A549 (cell line): Measurements from ENCODE around the gene ACACA. TPM values are rescaled to one million over a fixed set of nuclear protein-coding genes. Genes with fewer than 3 reads are reported as not detected.

ENCODE experiments used
- ATAC-seq, 2 experiments: fragments of 200-7000 bp in 1 of 2; fragments of >200 bp in 1 of 2; cut with Nextera tagmentation in 1 of 2; cut with Tn5 transposase in 1 of 2; 3 replicates each; pipeline versions ENCODE4 v1.8.0 to v1.9.1; 2018 to 2020; ENCODE audit warnings: mild to moderate bottlenecking in 1 of 2, moderate library complexity in 1 of 2
- CTCF ChIA-PET: fragments of 300-600 bp; sonication (Branson Sonifier 250); formaldehyde crosslinking; extraction: SDS; loops from one replicate; lab custom pipeline; 2021; ENCODE audit warnings: antibody characterized with exemption, inconsistent platforms; lab: Yijun Ruan, JAX
- POLR2A ChIA-PET: fragments of 350-600 bp; formaldehyde crosslinking; extraction: SDS; loops from one replicate; lab custom pipeline; 2021; ENCODE audit warnings: antibody characterized with exemption, inconsistent platforms; lab: Yijun Ruan, JAX
- DNase-seq, 2 experiments: peaks; one replicate each; pipeline versions ENCODE4 v3.0.0 to v3.0.0-alpha.2; 2011 to 2016; ENCODE audit warnings: low read depth in 1 of 2, low spot score in 1 of 2
- FAIRE-seq: peaks from 2 replicates; lab custom pipeline; 2011; peaks lifted over from hg19 to GRCh38; lab: Jason Lieb, UNC
- H3K27ac ChIP-seq, 2 experiments: fragments of >200 bp; sonication (Bioruptor Twin); formaldehyde crosslinking; 3 replicates each; pipeline ENCODE4 v1.5.1; 2016 to 2017
- H3K4me1 ChIP-seq: fragments of >200 bp; sonication (Bioruptor Twin); formaldehyde crosslinking; 3 replicates; pipeline ENCODE4 v1.6.1; 2016
- H3K4me2 ChIP-seq: fragments of >200 bp; sonication (Bioruptor Twin); formaldehyde crosslinking; 3 replicates; pipeline ENCODE4 v1.6.1; 2016
- H3K4me3 ChIP-seq: fragments of >200 bp; sonication (Bioruptor Twin); formaldehyde crosslinking; 3 replicates; pipeline ENCODE4 v1.5.1; 2016
- H3K9me3 ChIP-seq: fragments of >200 bp; sonication (Bioruptor Twin); formaldehyde crosslinking; 3 replicates; pipeline ENCODE4 v1.6.1; 2016
- BHLHE40 ChIP-seq: IDR thresholded peaks from 2 replicates; pipeline ENCODE4 v1.6.1; 2012; ENCODE audit warnings: low read depth, low read length, inconsistent platforms
- CBX2 ChIP-seq: fragments of 200-600 bp; sonication (generic); IDR thresholded peaks from 2 replicates; pipeline ENCODE4 v1.6.1; 2016; ENCODE audit warnings: low read depth, mild to moderate bottlenecking, borderline replicate concordance
- CTCF ChIP-seq: fragments of >200 bp; sonication (Bioruptor Twin); formaldehyde crosslinking; IDR thresholded peaks from 3 replicates; pipeline ENCODE4 v1.5.1; 2016
- E2F6 ChIP-seq: IDR thresholded peaks from 2 replicates; pipeline ENCODE4 v1.6.1; 2012; ENCODE audit warnings: low read depth, borderline replicate concordance
- ELK1 ChIP-seq: fragments of 150-350 bp; IDR thresholded peaks from 2 replicates; pipeline ENCODE4 v1.6.1; 2014; ENCODE audit warnings: low read depth, mild to moderate bottlenecking, low read length
- ESRRA ChIP-seq: fragments of 150-350 bp; IDR thresholded peaks from 2 replicates; pipeline ENCODE4 v1.6.1; 2014; ENCODE audit warnings: mild to moderate bottlenecking, low read length, borderline replicate concordance
- FOSL2 ChIP-seq, 2 experiments: fragments of 450-650 bp in 1 of 2; fragments of >200 bp in 1 of 2; sonication (Bioruptor Twin) in 1 of 2; formaldehyde crosslinking; IDR thresholded peaks; 2 replicates each; pipeline versions ENCODE4 v1.5.0 to v1.6.1; 2016 to 2020; ENCODE audit warnings: mild to moderate bottlenecking in 1 of 2, moderate library complexity in 1 of 2
- HOXB13 ChIP-seq: fragments of 250-450 bp; sonication (Bioruptor Pico); IDR thresholded peaks from 2 replicates; pipeline ENCODE4 v1.5.0; 2020; ENCODE audit warnings: low read depth, mild to moderate bottlenecking, moderate library complexity
- KDM1A ChIP-seq: fragments of 200-600 bp; sonication (generic); IDR thresholded peaks from 2 replicates; pipeline ENCODE4 v1.6.1; 2016; ENCODE audit warnings: low read depth, mild to moderate bottlenecking
- KDM5A ChIP-seq: fragments of 200-600 bp; sonication (generic); IDR thresholded peaks from 2 replicates; pipeline ENCODE4 v1.6.1; 2016; ENCODE audit warnings: antibody characterized with exemption, mild to moderate bottlenecking
- MYC ChIP-seq: IDR thresholded peaks from 2 replicates; pipeline ENCODE4 v1.6.1; 2012; ENCODE audit warnings: mild to moderate bottlenecking, inconsistent platforms, low read length, improper control_type of control experiment, borderline replicate concordance
- NPAS2 ChIP-seq: fragments of 250-450 bp; sonication (Bioruptor Pico); IDR thresholded peaks from 2 replicates; pipeline ENCODE4 v1.8.0; 2022; ENCODE audit warnings: mild to moderate bottlenecking, moderate library complexity, borderline replicate concordance
- NR3C1 ChIP-seq: fragments of >200 bp; sonication (Bioruptor Twin); formaldehyde crosslinking; IDR thresholded peaks from 3 replicates; pipeline ENCODE4 v1.6.1; 2017
- REST ChIP-seq: fragments of 200-600 bp; sonication (generic); IDR thresholded peaks from 2 replicates; pipeline ENCODE4 v1.6.1; 2016; ENCODE audit warnings: antibody characterized with exemption, mild to moderate bottlenecking, moderate library complexity
- RNF2 ChIP-seq: fragments of 200-600 bp; sonication (generic); IDR thresholded peaks from 2 replicates; pipeline ENCODE4 v1.6.1; 2016; ENCODE audit warnings: low read depth, mild to moderate bottlenecking, antibody characterized with exemption, moderate library complexity, borderline replicate concordance
- TP53 ChIP-seq: fragments of 250-450 bp; sonication (Bioruptor Pico); IDR thresholded peaks from 2 replicates; pipeline ENCODE4 v1.5.0; 2021; ENCODE audit warnings: mild to moderate bottlenecking, moderate library complexity
- ZFP36 ChIP-seq: fragments of 450-650 bp; IDR thresholded peaks from 2 replicates; pipeline ENCODE4 v1.6.1; 2014; ENCODE audit warnings: borderline replicate concordance; ENCODE audit not compliant: partially characterized antibody
- ZNF302 ChIP-seq: fragments of 250-450 bp; sonication (Bioruptor Pico); IDR thresholded peaks from 2 replicates; pipeline ENCODE4 v1.9.0; 2021; ENCODE audit warnings: inconsistent platforms, mild to moderate bottlenecking, moderate library complexity
- ZSCAN20 ChIP-seq: fragments of 250-450 bp; sonication (Bioruptor Pico); IDR thresholded peaks from 2 replicates; pipeline ENCODE4 v1.8.0; 2022; ENCODE audit warnings: mild to moderate bottlenecking, moderate library complexity
- WGBS: methylation state at CpG from one replicate; pipeline ENCODE4 v1.1.6; 2017; ENCODE audit errors: missing lambda C conversion rate; 5-methylcytosine and 5-hydroxymethylcytosine counted together
- polyA plus RNA-seq, 4 experiments: library from polyadenylated mRNA; depleted of rRNA in 3 of 4; stranded (reverse); fragments of >200 nt; fragmentation: RNase III in 1 of 4; extraction: RNeasy Plus Mini Kit Qiagen cat#74134 plus additional on column Dnase treatment in 1 of 4; gene quantifications; 2 replicates in 3 of 4; 3 replicates in 1 of 4; pipeline ENCODE4 v1.2.3, GENCODE V29; 2011 to 2017

Gene ACACA
- polyA plus RNA-seq, 2 of the 4 experiments (the other 2 are of a cell fraction): 51.8 to 112 TPM

GRCh38 chr17:37340804-37341203 lies 65.8 kb downstream of the ACACA start:
- ChIA-PET CTCF (interaction anchor here (0.6 to 4.7 kb wide), 3 partner anchors 9 to 54 kb away, joined by 3 to 25 read pairs (median 3); no protein-coding TSS in a partner anchor), POLR2A (interaction anchor here (0.6 to 1.5 kb wide), 2 partner anchors 18 to 103 kb away, joined by 4 to 7 read pairs; no protein-coding TSS in a partner anchor)
- no peak for ATAC-seq
- H3K9me3 ChIP-seq: no peaks in the 10 kb centered on the region
- H3K27ac ChIP-seq: no peak overlapping the region
- no peak overlapping the region for H3K4me3 ChIP-seq
- peaks cover 17% of the 10 kb centered on the region for H3K4me1 ChIP-seq
- TF ChIP-seq ELK1: no peak
- no peak for TF ChIP-seq E2F6
- TF ChIP-seq RNF2: no peak
- no peak for TF ChIP-seq FOSL2 (IDR thresholded peaks at IDR 0.05)
- no peak for TF ChIP-seq FOSL2 (CRISPR knock-in tag; IDR thresholded peaks at IDR 0.05)
- no peak for FAIRE-seq
- 71% methylated on average over 2 of the region's 2 CpGs for WGBS
- DNase-seq: no peak
- H3K4me2 ChIP-seq: no peak overlapping the region

- FAIRE-seq (no peak), ATAC-seq (peak; percentile 40 to 47; a peak in 3 of 6 replicates), DNase-seq (no peak)
- 68% methylated on average over 3 of the region's 3 CpGs for WGBS
- no peak overlapping the region for H3K4me3 ChIP-seq
- POLR2A ChIA-PET: no interaction called here
- H3K27ac ChIP-seq: no peak overlapping the region; a peak in 1 of 6 replicates
- CTCF ChIA-PET: interaction anchor here (1.0 to 4.7 kb wide), 2 partner anchors 34 to 38 kb away, joined by 3 to 25 read pairs; no protein-coding TSS in a partner anchor
- TF ChIP-seq ZNF302 (CRISPR knock-in tag) (no peak), NR3C1 (no peak), BHLHE40 (no peak), ZSCAN20 (CRISPR knock-in tag) (no peak), CTCF (no peak), CBX2 (no peak), NPAS2 (no peak), ELK1 (no peak), HOXB13 (CRISPR knock-in tag) (no peak), KDM1A (no peak), MYC (no peak), KDM5A (no peak), REST (no peak), TP53 (CRISPR knock-in tag) (no peak), ESRRA (no peak), ZFP36 (no peak)
- 0 out of 3 replicates have a peak overlapping the region, but pooled peaks have one; percentile 4 for H3K4me2 ChIP-seq
- H3K9me3 ChIP-seq: no peaks in the 10 kb centered on the region
- peaks cover 17% of the 10 kb centered on the region for H3K4me1 ChIP-seq
These were observed 67.3 kb downstream of the ACACA start for GRCh38 chr17:37339321-37339720.
